Right lung (tissue), 5 donors: ENCODE results near the gene LAMTOR5. TPM values are rescaled to one million over a fixed set of nuclear protein-coding genes. Genes with fewer than 3 reads are reported as not detected.

ENCODE experiments used
- DNase-seq, 2 donors: peaks; one replicate each; pipeline ENCODE4 v3.0.0-alpha.2; 2013
- polyA plus RNA-seq, 5 donors: library from polyadenylated mRNA; unstranded; fragments of 120-200 nt; gene quantifications; one replicate each; pipeline versions ENCODE4 v1.2.1 to v1.2.3, GENCODE V29; 2013; ENCODE audit warnings: inconsistent platforms in 1 of 5, low replicate concordance in 1 of 5; ENCODE audit not compliant: insufficient read length in 5 of 5, insufficient read depth in 1 of 5

Gene LAMTOR5
- polyA plus RNA-seq, 5 donors, result 108 to 128 (median 124) TPM

GRCh38 chr1:110393691-110394492, 13.6 kb downstream of the LAMTOR5 start:
- DNase-seq, result no peak

GRCh38 chr1:110393286-110393685, 14.2 kb downstream of the LAMTOR5 start:
- no peak for DNase-seq

DNA sequence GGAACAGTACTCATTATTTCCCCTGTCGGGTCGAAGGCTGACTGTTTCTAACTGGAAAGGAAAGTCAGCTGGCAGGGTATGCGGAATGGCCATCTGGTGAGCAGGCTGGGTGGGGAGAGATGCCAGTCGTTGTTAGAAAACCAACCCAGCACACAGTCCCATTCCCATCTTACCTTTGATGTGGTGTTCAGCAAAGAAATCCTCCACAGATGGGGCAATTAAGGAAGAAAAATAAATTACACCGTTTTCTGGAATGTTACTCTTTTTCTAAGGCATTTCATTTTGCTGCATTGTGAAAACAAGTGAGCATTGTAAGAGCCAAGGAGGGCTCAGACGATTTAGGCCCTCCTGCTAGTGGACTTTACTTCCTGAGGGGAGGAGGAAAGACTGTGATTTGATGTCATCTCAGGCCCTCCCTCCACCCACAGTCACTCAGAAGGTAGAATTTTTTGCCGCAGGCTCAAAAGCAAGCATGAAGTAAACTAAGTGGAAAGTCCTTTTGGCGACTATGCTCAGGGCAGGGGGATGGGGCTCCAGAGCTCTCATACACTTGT, 16.7 kb downstream of the LAMTOR5 start, which contains the start of gene SLC16A4:
Gene SLC16A4 (minus strand): TSS at position 335 of the 554 bp plus-strand sequence. CDS start 1,703 bp downstream, outside the sequence.
- DNase-seq, result no peak

DNA sequence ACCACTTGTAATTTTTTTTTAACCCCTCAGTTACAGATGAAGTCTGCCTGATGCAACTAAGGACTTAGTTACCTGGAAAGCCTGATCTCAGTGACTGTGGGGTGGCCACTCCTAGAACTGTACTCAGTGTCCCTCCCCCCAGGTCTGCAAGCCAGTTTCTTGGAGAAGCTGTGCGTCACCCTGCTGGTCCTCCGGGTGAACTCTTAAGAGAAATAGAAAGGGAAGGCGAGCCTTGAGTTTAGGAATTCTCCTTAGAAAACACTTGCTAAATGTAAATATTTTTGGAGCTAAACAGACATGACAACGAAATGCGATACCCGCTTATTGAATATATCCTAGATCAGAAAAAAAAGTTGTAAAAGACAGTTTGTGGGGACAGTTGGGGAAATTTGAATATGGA, 17.4 kb downstream of the LAMTOR5 start:
- no peak for DNase-seq

GRCh38 chr1:110387048-110387754, 20.3 kb downstream of the LAMTOR5 start:
- DNase-seq, result no peak

GRCh38 chr1:110385369-110385768, 22.1 kb downstream of the LAMTOR5 start:
- no peak for DNase-seq

DNA sequence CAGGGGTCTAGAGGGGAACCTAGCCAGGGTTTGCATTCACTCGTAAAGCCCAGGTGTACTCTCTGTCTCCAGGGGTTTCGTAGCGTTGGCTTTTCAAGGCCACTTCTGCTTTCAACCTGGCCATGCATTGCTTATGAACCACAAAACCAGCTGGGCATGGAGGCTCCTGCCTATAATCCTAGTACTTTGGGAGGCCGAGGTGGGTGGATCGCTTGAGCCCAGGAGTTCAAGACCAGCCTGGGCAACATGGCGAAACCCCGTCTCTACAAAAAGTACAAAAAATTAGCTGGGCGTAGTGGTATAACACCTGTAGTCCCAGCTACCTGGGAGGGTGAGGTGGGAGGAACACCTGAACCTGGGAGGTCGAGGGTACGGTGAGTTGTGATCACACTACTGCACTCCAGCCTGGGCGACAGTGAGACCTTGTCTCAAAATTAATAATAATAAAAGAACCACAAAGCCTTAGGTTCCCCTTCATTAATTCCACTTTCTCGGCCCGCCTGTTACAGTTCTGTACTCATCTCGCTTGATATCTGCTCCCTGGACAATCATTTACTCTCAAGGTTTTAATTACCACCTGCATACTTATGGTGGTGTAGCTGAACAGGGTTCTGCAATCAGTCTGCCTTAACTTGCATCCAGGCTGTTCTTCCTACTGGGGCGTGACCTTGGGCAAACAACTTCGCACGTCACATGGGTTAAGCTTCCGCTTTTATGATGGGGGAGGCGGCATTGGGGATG, 22.7 kb downstream of the LAMTOR5 start:
- no peak for DNase-seq

DNA sequence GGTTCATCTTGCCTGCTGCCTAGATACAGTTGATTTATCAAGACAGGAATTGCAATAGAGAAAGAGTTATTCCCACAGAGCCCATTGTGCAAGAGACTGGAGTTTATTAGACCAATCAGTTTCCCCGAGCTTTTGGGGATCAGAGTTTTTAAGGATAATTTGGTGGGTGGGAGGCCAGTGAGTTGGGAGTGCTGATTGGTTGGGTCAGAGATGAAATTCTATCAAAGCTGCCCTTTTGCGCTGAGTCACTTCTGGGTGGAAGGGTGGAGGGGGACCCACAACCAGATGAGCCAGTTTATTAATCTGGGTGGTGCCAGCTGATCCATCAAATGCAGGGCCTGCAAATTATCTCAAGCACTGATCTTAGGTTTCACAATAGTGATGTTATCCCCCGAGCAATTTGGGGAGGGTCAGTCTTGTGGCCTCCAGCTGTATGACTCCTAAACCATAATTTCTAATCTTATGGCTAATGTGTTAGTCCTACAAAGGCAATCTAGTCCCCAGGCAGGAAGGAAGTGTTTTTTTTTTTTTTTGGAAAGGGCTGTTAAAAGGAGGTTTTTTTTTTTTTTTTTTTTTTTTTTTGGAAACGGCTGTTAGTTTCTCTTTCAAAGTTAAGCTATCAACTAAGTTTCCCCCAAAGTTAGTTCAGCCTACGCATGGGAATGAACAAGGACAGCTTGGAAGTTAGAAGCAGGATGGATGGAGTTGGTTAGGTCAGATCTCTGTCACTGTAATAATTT, 24.1 kb downstream of the LAMTOR5 start:
- no peak for DNase-seq

DNA sequence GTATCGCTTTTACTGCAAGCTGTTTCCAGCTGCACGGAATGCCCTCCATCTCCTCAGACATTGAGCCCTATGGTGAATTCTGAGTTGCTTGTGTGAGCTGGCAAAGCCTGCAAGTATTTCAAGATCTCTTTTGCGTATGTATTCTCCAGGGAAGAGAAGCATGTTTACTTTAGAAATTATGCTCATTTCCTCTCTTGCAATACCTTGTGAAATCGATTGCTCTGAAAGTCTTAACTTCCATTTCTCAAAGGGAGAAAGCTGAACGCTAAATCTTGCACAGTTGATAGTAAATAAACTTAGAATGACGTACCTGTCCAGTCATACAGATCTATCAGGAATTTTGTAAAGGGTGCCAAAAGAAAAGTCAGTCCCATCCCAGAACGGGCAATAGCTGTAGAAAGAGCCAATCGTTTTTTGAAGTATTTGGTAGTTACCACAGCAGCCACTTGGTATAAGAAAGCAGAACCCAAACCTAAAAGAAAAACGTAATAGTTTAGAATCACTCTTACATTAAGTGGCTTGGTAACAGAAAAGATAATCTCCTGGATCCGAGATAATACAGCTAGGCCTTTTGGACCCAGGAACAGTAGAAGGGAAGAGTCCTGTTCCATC, 26.7 kb downstream of the LAMTOR5 start:
- DNase-seq, result no peak

DNA sequence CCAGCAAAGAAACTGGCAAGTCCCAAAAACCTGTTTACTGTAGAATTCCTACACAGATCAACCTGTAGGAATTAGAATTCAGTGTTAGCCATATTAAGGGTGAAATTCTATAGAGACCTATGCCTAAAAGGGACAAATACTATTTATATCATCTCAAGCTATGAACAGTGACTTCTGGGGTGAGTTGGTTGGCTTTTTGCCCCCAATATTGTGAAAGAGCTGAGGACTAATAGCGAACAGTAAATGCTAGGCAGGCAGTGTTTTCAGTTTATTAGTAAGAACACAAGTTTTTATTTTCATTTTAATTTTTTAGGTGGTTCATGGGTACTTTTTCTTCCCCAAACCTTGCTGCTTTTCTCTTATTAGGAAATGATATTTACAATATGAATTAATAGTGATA, 32.0 kb downstream of the LAMTOR5 start:
- DNase-seq, result no peak

GRCh38 chr1:110370827-110371226, 36.7 kb downstream of the LAMTOR5 start:
- DNase-seq, result no peak

DNA sequence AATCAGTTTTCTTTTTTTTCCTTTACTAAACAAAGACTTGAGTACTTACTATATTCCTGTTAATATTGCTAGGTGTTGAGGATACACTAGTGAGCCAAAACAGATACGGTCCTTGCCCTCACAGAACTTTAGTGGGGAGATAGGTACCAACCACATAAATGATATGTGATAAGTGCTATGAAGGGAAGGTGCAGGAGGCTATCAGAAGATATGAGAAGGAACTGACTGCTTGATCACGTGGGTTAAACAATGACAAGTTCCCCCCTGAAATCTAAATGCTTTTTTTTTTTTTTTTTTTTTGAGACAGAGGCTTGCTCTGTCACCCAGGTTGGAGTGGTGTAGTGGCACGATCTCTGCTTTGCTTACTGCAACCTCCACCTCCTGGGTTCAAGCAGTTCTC, 43.3 kb downstream of the LAMTOR5 start:
- no peak for DNase-seq

DNA sequence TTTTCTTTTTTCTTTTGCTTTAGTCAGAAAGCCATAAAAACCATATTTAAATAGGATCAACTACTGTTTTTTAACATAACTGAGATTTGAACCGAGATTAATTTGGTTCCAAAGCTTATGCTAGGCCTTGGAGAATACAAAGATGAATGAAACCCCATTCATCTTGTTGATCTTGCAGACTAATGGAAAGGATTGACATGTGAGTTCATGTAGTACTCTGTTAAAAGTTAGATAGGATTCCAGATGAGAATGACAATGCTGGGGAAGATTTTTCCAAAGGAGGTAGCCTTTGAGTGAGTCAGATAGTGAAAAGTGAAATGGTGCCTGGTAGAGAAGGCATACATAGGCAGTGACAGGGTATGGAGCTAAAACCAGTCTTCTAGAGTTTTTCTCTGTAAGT, 45.6 kb downstream of the LAMTOR5 start:
- DNase-seq, result no peak

DNA sequence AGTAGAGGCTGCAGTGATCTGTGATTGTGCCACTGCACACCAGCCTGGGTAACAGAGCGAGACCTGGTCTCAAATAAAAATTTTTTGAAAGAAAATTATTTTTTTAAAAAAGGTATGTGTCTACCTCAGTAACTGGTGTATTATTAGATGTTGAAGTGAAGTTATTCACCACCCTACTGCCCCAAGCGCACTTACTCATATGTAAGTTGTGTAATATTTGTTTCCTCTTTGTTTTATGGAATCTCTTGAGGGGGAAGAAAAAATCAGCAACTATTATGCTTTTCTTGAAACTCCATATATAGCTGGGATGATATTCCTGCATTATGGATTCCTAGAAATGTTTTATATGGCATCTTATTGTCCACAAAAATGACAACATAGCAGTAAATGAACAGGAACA, 47.1 kb downstream of the LAMTOR5 start:
- no peak for DNase-seq

DNA sequence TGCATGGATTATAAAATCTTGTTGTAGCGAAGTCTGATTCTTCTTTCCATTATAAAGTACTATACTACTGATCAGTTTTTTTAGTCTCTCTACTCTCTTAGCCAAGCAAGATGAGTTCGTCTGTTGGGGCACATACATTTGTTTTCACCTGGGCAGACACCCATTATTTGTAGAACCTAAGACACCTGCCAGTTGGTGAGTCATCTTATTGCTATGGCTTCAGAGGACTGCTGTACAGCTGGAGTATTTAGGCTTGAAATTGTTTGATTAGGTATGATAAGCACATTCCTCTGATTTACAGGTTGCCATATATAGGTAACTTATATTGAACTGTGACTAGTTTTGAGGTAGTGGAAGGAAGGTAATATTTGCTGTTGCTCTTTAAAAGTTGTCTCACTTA, 51.1 kb downstream of the LAMTOR5 start:
- no peak for DNase-seq

DNA sequence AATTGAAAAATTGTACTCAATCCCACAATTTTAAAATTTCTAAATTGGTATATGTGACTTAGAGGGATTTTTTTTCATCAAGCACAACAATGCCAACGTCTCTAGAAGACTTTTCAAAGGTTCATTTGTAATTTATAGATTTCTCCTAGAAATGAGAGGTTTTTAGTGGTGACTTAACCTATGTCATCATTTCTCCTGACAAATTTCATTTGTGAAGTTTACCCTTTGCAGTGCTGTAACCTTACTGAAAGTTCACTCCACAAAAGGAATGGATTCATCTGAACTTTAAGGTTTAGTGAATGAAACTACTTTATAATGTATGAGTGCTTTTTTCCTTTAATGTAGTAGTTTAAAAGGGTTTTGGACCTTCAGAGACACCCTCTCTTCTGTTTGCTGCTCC, 52.2 kb downstream of the LAMTOR5 start:
- DNase-seq, result no peak

Other genes starting within 250 kb of the LAMTOR5 start
- 10 to 100 TPM in 4 of 5 donors, 1 to 10 TPM in 1; 7.8 to 13.0 (median 10.9) TPM for gene KCNC4, start 197.4 kb downstream of the LAMTOR5 start, polyA plus RNA-seq
- 10 to 100 TPM in 3 of 5 donors, 1 to 10 TPM in 2; 7.5 to 13.2 (median 11.0) TPM for gene RBM15, start 68.3 kb downstream of the LAMTOR5 start, polyA plus RNA-seq
- 1 to 10 TPM; 4.2 to 7.7 (median 7.2) TPM for gene SLC16A4, start 16.7 kb downstream of the LAMTOR5 start, polyA plus RNA-seq
- gene PROK1, start 43.5 kb upstream of the LAMTOR5 start, polyA plus RNA-seq, result under 1 TPM in 2 of 5 donors, not detected in 3; 0.10 to 0.19 TPM
- gene KCNA10, start 111.5 kb upstream of the LAMTOR5 start, polyA plus RNA-seq, result not detected
- gene KCNA2, start 198.7 kb upstream of the LAMTOR5 start, polyA plus RNA-seq, result under 1 TPM; 0.62 to 0.99 (median 0.81) TPM